Activated CD4-positive, alpha-beta T cell treated with anti-CD3 and anti-CD28 coated beads for 36 hours (primary cell): ENCODE measurements around the gene TK2. TPM values are rescaled to one million over a fixed set of nuclear protein-coding genes. Genes with fewer than 3 reads are reported as not detected.

ENCODE experiments used
- ATAC-seq: fragments of 200-7000 bp; cut with Tn5 transposase; one replicate; pipeline ENCODE4 v1.10.0; 2021; ENCODE audit warnings: mild to moderate bottlenecking, moderate library complexity
- CTCF ChIA-PET: fragments of 350-600 bp; sonication (Branson Sonifier 250); formaldehyde crosslinking; loops from one replicate; lab custom pipeline; 2021; ENCODE audit warnings: antibody characterized with exemption; lab: Charles Lee
- POLR2A ChIA-PET: fragments of 350-600 bp; sonication (Branson Sonifier 250); formaldehyde crosslinking; loops from one replicate; lab custom pipeline; 2021; ENCODE audit warnings: antibody characterized with exemption, inconsistent platforms; lab: Charles Lee
- DNase-seq: peaks from one replicate; pipeline ENCODE4 v3.0.0-alpha.2; 2020
- H3K27ac Mint-ChIP-seq: one replicate; pipeline ENCODE4 v1.8.0; 2021; ENCODE audit warnings: mixed read lengths
- H3K27me3 Mint-ChIP-seq: one replicate; pipeline ENCODE4 v1.8.0; 2021; ENCODE audit warnings: mixed read lengths
- H3K36me3 Mint-ChIP-seq: one replicate; pipeline ENCODE4 v1.8.0; 2021; ENCODE audit warnings: low read depth, mixed read lengths
- H3K4me1 Mint-ChIP-seq: one replicate; pipeline ENCODE4 v1.8.0; 2021; ENCODE audit warnings: mixed read lengths
- H3K4me3 Mint-ChIP-seq: one replicate; pipeline ENCODE4 v1.8.0; 2021; ENCODE audit warnings: mild to moderate bottlenecking, moderate library complexity, mixed read lengths
- H3K9me3 Mint-ChIP-seq: one replicate; pipeline ENCODE4 v1.8.0; 2021; ENCODE audit warnings: low read depth, mixed read lengths
- intact Hi-C, 2 experiments: fragments of 100-400 bp; cut with DNase I in 1 of 2; cut with micrococcal nuclease in 1 of 2; formaldehyde crosslinking; loops; one replicate each; pipeline versions ENCODE4 v1.14.2 to v1.15.1; 2022 to 2024; cut with DNase I, micrococcal nuclease
- total RNA-seq, 2 experiments: library from RNA; stranded (reverse); gene quantifications; one replicate each; pipeline ENCODE4 v1.2.3, GENCODE V29; 2021

TK2 gene
- total RNA-seq, 2 experiments from 2014 or later = 3.8 to 6.4 TPM

GRCh38 chr16:66529475-66529874 is 20.4 kb downstream of the TK2 start:
- intact Hi-C loops = loop anchor here in 1 of 2 experiments (10.0 kb wide), 1 partner anchor 345 kb away; no protein-coding TSS in a partner anchor
- peaks cover 23% of the 10 kb centered on the region for H3K4me1 Mint-ChIP-seq
- ChIA-PET POLR2A (no interaction called here), CTCF (interaction anchor here (0.7 to 1.7 kb wide), 2 partner anchors 24 to 34 kb away, joined by 4 to 5 read pairs; no protein-coding TSS in a partner anchor)
- DNase-seq = no peak
- no peaks in the 10 kb centered on the region for H3K27me3 Mint-ChIP-seq
- H3K36me3 Mint-ChIP-seq = peaks cover 3% of the 10 kb centered on the region
- H3K4me3 Mint-ChIP-seq = no peak overlapping the region
- ATAC-seq = no peak
- peak overlapping the region; percentile 20 for H3K27ac Mint-ChIP-seq
- no peaks in the 10 kb centered on the region for H3K9me3 Mint-ChIP-seq

GRCh38 chr16:66528294-66528693 is 21.6 kb downstream of the TK2 start:
- intact Hi-C loops = loop anchor here in 1 of 2 experiments (10.0 kb wide), 1 partner anchor 347 kb away; no protein-coding TSS in a partner anchor
- Mint-ChIP-seq H3K27ac (no peak overlapping the region), H3K36me3 (peaks cover 3% of the 10 kb centered on the region), H3K27me3 (no peaks in the 10 kb centered on the region), H3K4me1 (peaks cover 35% of the 10 kb centered on the region), H3K9me3 (no peaks in the 10 kb centered on the region), H3K4me3 (no peak overlapping the region)
- CTCF ChIA-PET = interaction anchor here (1.4 to 1.7 kb wide), 2 partner anchors 15 to 36 kb away, joined by 4 to 5 read pairs; no protein-coding TSS in a partner anchor
- ATAC-seq (no peak), DNase-seq (no peak)
- POLR2A ChIA-PET = no interaction called here

GRCh38 chr16:66525396-66526180 is 24.3 kb downstream of the TK2 start:
- no peaks in the 10 kb centered on the region for H3K27me3 Mint-ChIP-seq
- intact Hi-C loops = loop anchor here in 1 of 2 experiments (10.0 kb wide), 1 partner anchor 349 kb away; no protein-coding TSS in a partner anchor
- ChIA-PET CTCF (interaction anchor here (0.8 to 5.8 kb wide), 4 partner anchors 18 to 49 kb away, joined by 3 to 59 read pairs (median 4); partner anchors contain the start of genes CKLF and TK2), POLR2A (interaction anchor here (1.0 kb wide), 1 partner anchor 38 kb away, joined by 3 read pairs; no protein-coding TSS in a partner anchor)
- ATAC-seq (no peak), DNase-seq (no peak)
- no peaks in the 10 kb centered on the region for H3K9me3 Mint-ChIP-seq
- peaks cover 3% of the 10 kb centered on the region for H3K36me3 Mint-ChIP-seq
- peak overlapping the region; percentile 34 for H3K27ac Mint-ChIP-seq
- H3K4me3 Mint-ChIP-seq = no peak overlapping the region
- H3K4me1 Mint-ChIP-seq = peaks cover 62% of the 10 kb centered on the region

- ChIA-PET CTCF (interaction anchor here (0.8 to 5.8 kb wide), 4 partner anchors 9 to 48 kb away, joined by 3 to 59 read pairs (median 3); partner anchors contain the start of genes CKLF and TK2), POLR2A (no interaction called here)
- H3K4me1 Mint-ChIP-seq = peaks cover 66% of the 10 kb centered on the region
- intact Hi-C loops = loop anchor here in 1 of 2 experiments (10.0 kb wide), 1 partner anchor 350 kb away; no protein-coding TSS in a partner anchor
- H3K27me3 Mint-ChIP-seq = no peaks in the 10 kb centered on the region
- ATAC-seq (no peak), DNase-seq (no peak)
- H3K9me3 Mint-ChIP-seq = no peaks in the 10 kb centered on the region
- H3K36me3 Mint-ChIP-seq = peaks cover 3% of the 10 kb centered on the region
- peak overlapping the region; percentile 87 for H3K27ac Mint-ChIP-seq
- H3K4me3 Mint-ChIP-seq = no peak overlapping the region
Observed at GRCh38 chr16:66524601-66525164, 25.2 kb downstream of the TK2 start.

- Mint-ChIP-seq H3K4me1 (peaks cover 70% of the 10 kb centered on the region), H3K27me3 (no peaks in the 10 kb centered on the region), H3K9me3 (no peaks in the 10 kb centered on the region), H3K4me3 (peak overlapping the region; percentile 37), H3K36me3 (peaks cover 3% of the 10 kb centered on the region), H3K27ac (peak overlapping the region; percentile 86)
- intact Hi-C loops = loop anchor here in 1 of 2 experiments (10.0 kb wide), 1 partner anchor 351 kb away; no protein-coding TSS in a partner anchor
- ATAC-seq (peak; percentile 13), DNase-seq (peak; percentile 48)
- POLR2A ChIA-PET = interaction anchor here (0.6 kb wide), 1 partner anchor 85 kb away, joined by 4 read pairs; no protein-coding TSS in a partner anchor
- CTCF ChIA-PET = interaction anchor here (1.0 to 5.8 kb wide), 4 partner anchors 10 to 127 kb away, joined by 3 to 59 read pairs (median 12); partner anchors contain the start of genes CKLF and TK2
Observed at GRCh38 chr16:66523861-66524354, 26.0 kb downstream of the TK2 start.

GRCh38 chr16:66522816-66523590 is 26.9 kb downstream of the TK2 start:
- Mint-ChIP-seq H3K27me3 (no peaks in the 10 kb centered on the region), H3K9me3 (no peaks in the 10 kb centered on the region), H3K4me3 (peak overlapping the region; percentile 55), H3K36me3 (peaks cover 3% of the 10 kb centered on the region), H3K4me1 (peaks cover 77% of the 10 kb centered on the region), H3K27ac (peak overlapping the region; percentile 86)
- ChIA-PET CTCF (interaction anchor here (0.8 to 5.8 kb wide), 10 partner anchors 12 to 128 kb away, joined by 3 to 59 read pairs (median 6); partner anchors contain the start of genes CKLF, CMTM3 and TK2), POLR2A (interaction anchor here (0.6 to 1.5 kb wide), 5 partner anchors 26 to 86 kb away, joined by 3 to 15 read pairs (median 5); partner anchors contain the start of gene CKLF)
- intact Hi-C loops = loop anchor here (1.0 to 10.0 kb wide), 6 partner anchors 28 to 352 kb away; partner anchors contain the start of genes CKLF (in 1 of the 2) and CMTM3 (in 1 of the 2)
- ATAC-seq (no peak), DNase-seq (no peak)

GRCh38 chr16:66521951-66522771 is 27.8 kb downstream of the TK2 start:
- intact Hi-C loops = loop anchor here (1.0 to 10.0 kb wide), 6 partner anchors 29 to 353 kb away; partner anchors contain the start of genes CKLF (in 1 of the 2) and CMTM3 (in 1 of the 2)
- ATAC-seq (peak; percentile 86), DNase-seq (peak; percentile 96)
- Mint-ChIP-seq H3K36me3 (no peaks in the 10 kb centered on the region), H3K4me1 (peaks cover 83% of the 10 kb centered on the region), H3K4me3 (peak overlapping the region; percentile 55), H3K27ac (peak overlapping the region; percentile 86), H3K9me3 (no peaks in the 10 kb centered on the region), H3K27me3 (no peaks in the 10 kb centered on the region)
- CTCF ChIA-PET = interaction anchor here (0.7 to 5.8 kb wide), 14 partner anchors 11 to 431 kb away, joined by 3 to 59 read pairs (median 4); partner anchors contain the start of genes CKLF, CMTM3 and TK2
- POLR2A ChIA-PET = interaction anchor here (1.2 to 1.5 kb wide), 4 partner anchors 27 to 46 kb away, joined by 3 to 15 read pairs (median 10); partner anchors contain the start of gene CKLF

GRCh38 chr16:66521252-66521713 is 28.6 kb downstream of the TK2 start:
- Mint-ChIP-seq H3K27me3 (no peaks in the 10 kb centered on the region), H3K27ac (peak overlapping the region; percentile 86), H3K9me3 (no peaks in the 10 kb centered on the region), H3K4me1 (peaks cover 92% of the 10 kb centered on the region), H3K4me3 (peak overlapping the region; percentile 55), H3K36me3 (no peaks in the 10 kb centered on the region)
- ChIA-PET CTCF (interaction anchor here (0.6 to 5.8 kb wide), 12 partner anchors 10 to 154 kb away, joined by 3 to 59 read pairs (median 4); partner anchors contain the start of genes CKLF and TK2), POLR2A (no interaction called here)
- DNase-seq = no peak
- intact Hi-C loops = loop anchor here in 1 of 2 experiments (10.0 kb wide), 1 partner anchor 354 kb away; no protein-coding TSS in a partner anchor
- no peak for ATAC-seq

GRCh38 chr16:66520406-66521170 is 29.3 kb downstream of the TK2 start:
- intact Hi-C loops = loop anchor here in 1 of 2 experiments (10.0 kb wide), 1 partner anchor 354 kb away; no protein-coding TSS in a partner anchor
- Mint-ChIP-seq H3K9me3 (no peaks in the 10 kb centered on the region), H3K27me3 (no peaks in the 10 kb centered on the region), H3K4me3 (no peak overlapping the region), H3K4me1 (peaks cover 94% of the 10 kb centered on the region), H3K36me3 (no peaks in the 10 kb centered on the region), H3K27ac (peak overlapping the region; percentile 86)
- ChIA-PET CTCF (interaction anchor here (0.6 to 5.8 kb wide), 10 partner anchors 10 to 115 kb away, joined by 3 to 59 read pairs (median 4); partner anchors contain the start of genes CKLF and TK2), POLR2A (no interaction called here)
- ATAC-seq (no peak), DNase-seq (no peak)
